Activated effector memory CD4-positive, alpha-beta T cell treated with anti-CD3 and anti-CD28 coated beads, Interleukin-2, amount 50 U/mL, for 16 hours (primary cell): ENCODE measurements around the gene KIAA0319L.
"Not testable (repeated sequence)": the region's sequence is repeated elsewhere in the genome, so short reads cannot be mapped to it uniquely, and the experiment has no call there.

Experiments
- DNase-seq: peaks from one replicate; pipeline ENCODE4 v3.0.0-alpha.2; 2020

The KIAA0319L gene

GRCh38 chr1:35481229-35481628 is 76.0 kb downstream of the KIAA0319L start:
- DNase-seq = no peak

- no peak for DNase-seq
Measured at GRCh38 chr1:35477870-35478269, 79.3 kb downstream of the KIAA0319L start.

- no peak for DNase-seq
Measured at GRCh38 chr1:35475856-35476674, 81.1 kb downstream of the KIAA0319L start.

- DNase-seq = no peak
Measured at GRCh38 chr1:35475356-35475755, 81.8 kb downstream of the KIAA0319L start.

GRCh38 chr1:35473216-35473615 is 84.0 kb downstream of the KIAA0319L start:
- not testable (repeated sequence) for DNase-seq

- DNase-seq = no peak
Measured at GRCh38 chr1:35470977-35471613, 86.1 kb downstream of the KIAA0319L start.

GRCh38 chr1:35466120-35466519 is 91.1 kb downstream of the KIAA0319L start:
- DNase-seq = no peak

- not testable (repeated sequence) for DNase-seq
Measured at GRCh38 chr1:35463749-35464148, 93.5 kb downstream of the KIAA0319L start.

GRCh38 chr1:35463232-35463631 is 94.0 kb downstream of the KIAA0319L start:
- no peak for DNase-seq

- DNase-seq = no peak
Measured at GRCh38 chr1:35461966-35462651, 95.1 kb downstream of the KIAA0319L start.

- no peak for DNase-seq
Measured at GRCh38 chr1:35460796-35461195, 96.4 kb downstream of the KIAA0319L start.

GRCh38 chr1:35454616-35455015 is 102.6 kb downstream of the KIAA0319L start:
- no peak for DNase-seq

- DNase-seq = no peak
Measured at GRCh38 chr1:35454176-35454575, 103.0 kb downstream of the KIAA0319L start.

GRCh38 chr1:35453031-35453430 is 104.2 kb downstream of the KIAA0319L start:
- no peak for DNase-seq

- DNase-seq = no peak
Measured at GRCh38 chr1:35452106-35452774, 105.0 kb downstream of the KIAA0319L start.

- DNase-seq = peak; percentile 91
Measured at GRCh38 chr1:35451125-35451528, 106.1 kb downstream of the KIAA0319L start.

- DNase-seq = no peak
Measured at GRCh38 chr1:35449334-35450008, 107.7 kb downstream of the KIAA0319L start.

- DNase-seq = no peak
Measured at GRCh38 chr1:35448344-35448801, 108.8 kb downstream of the KIAA0319L start.

- DNase-seq = no peak
Measured at GRCh38 chr1:35447278-35447677, 109.9 kb downstream of the KIAA0319L start.

GRCh38 chr1:35444519-35444774 is 112.8 kb downstream of the KIAA0319L start:
- DNase-seq = no peak

- DNase-seq = no peak
Measured at GRCh38 chr1:35443768-35444518, 113.3 kb downstream of the KIAA0319L start.

GRCh38 chr1:35442734-35443133 is 114.5 kb downstream of the KIAA0319L start:
- DNase-seq = no peak
